ENCODE data around the gene GPR107. TPM values are rescaled to one million over a fixed set of nuclear protein-coding genes. Genes with fewer than 3 reads are reported as not detected.

Gene GPR107
- total RNA-seq, 1 donor from 2014 or later = 21.7 TPM

DNA sequence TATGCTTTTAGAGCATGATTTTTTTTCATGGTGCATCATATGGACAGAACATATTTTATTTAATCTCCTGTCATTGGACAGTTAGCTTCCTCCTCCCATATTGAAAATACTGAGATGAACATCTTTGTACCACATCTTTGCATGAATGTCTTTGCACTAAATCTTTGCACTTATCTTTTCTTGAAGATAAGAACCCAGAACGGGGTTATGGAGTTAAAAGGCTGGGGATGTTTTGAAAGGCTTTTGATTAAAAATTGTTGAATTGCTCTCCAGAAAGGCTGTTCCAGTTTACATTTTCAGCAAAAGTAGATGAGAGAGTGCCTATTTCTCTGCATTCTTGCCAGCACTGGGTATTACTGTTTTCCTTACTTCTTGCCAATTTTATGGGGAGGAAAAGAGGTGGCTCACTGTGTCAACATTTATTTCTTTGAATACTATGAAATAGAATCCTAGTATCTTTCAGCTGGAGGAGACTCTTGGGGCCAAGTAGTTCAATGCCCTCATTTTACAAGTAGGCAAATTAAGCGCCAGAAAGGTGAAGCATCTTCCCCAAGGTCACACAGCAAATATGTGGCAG, 125.7 kb downstream of the GPR107 start:
- intact Hi-C loops (cut with micrococcal nuclease) = no loop called here

DNA sequence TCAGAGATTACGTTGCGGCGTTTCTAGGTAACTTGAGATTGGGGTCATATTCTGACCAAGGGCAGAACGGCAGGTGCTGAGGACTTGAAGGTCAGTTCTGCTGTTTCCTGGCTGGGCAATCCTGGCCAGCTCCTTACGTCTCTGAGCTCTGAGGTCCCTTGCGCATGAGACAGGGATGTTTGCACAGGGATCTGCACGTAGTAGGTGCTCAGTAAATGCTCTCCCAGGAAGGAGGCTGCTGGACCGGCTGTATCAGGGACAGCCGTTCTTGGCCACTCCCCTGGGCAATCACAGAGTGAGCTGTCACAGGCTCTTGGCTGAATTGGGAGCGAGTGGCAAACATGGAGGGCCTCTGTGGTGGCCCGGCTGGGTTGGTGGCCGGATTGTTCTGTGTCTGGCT, 126.8 kb downstream of the GPR107 start:
- intact Hi-C loops (cut with micrococcal nuclease) = no loop called here

DNA sequence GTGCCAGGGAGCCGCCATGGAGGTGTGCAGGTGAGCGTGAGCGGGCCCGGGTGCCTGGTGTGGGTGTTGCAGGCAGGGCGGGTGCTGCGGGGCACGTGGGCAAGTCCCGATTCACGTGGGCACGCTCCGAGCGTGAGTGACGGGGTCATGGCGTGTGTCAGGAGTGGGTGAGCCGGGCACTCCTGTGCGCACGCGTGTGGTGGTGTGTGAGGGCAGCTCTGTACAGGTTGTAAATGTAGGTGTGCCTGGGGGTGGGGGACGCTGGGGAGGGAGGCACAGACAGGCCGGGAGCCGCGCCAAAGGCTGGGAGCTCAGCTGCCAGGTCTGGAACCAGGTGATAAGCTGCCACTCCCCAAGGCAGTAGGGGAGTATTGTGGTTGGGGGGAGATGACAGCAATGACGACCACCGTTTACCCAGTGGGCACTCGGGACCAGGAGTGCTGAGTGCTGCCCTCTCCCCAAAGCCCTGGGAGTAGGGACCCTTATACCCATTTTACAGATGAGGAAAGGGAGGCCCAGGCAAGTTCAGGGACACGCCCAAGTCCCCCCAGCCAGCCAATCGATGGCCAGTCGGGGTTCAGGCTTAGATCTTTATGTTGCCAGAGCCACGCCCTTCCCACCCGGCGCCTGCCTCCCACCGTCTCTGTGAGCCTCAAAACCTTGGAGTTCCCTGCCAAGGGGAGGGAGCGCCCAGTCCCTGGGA, 128.1 kb downstream of the GPR107 start:
- intact Hi-C loops (cut with micrococcal nuclease) = no loop called here

DNA sequence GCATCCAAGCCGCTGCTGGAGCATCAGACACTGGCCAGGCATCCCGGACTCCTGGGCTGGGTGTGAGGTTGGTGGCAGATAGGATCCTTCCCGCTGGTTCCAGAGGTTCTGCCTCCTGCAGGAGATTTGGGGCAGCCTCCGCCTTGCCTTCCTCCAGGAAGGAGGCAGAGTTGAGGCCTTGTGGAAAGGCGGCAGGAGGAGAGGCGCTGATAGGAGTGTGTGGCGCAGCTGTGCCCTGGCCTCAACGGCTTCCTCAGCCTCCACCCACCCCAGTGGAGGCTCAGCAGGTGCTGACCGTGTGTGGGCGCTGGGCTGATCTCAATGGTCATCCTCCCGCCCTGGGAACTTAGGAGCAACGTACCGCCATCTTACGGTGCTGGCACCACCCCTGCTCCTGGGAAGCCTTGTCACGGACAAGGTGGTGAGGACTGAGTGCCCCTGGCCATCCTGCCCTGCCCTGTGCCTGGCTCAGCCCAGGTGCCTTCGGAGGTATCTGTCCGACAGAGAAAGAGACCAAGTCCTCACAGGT, 128.7 kb downstream of the GPR107 start:
- intact Hi-C loops (cut with micrococcal nuclease) = no loop called here

DNA sequence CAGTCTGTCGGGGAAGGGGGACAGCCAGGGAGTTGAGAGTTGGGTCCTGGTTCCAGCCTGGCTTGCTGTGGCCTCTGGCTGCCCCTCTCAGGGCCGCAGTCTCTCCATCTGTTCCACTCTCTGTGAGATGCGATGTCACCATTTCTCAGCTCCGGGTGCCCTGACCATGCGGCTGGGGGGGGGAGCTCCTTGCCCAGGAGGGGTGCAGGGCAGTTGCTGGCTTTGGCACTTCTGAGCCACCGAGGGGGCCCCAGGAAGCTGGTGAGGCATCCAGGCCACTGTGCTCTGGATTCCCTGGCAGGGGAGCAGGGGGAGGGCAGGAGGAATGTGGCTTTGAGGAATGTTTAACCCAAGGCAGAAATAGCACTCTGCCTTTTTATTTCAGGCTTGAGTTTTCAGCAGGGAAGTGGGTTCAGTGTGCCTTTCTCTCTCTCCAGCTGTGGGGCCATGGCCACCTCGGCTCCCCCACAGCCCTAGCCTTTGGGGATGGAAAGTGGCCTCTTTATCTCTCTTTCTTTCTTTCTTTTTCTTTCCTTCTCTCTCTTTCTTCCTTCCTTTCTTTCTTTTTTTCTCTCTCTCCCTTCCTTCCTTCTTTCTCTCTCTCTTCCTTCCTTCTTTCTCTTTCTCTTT, 129.5 kb downstream of the GPR107 start:
- intact Hi-C loops (cut with micrococcal nuclease) = no loop called here

DNA sequence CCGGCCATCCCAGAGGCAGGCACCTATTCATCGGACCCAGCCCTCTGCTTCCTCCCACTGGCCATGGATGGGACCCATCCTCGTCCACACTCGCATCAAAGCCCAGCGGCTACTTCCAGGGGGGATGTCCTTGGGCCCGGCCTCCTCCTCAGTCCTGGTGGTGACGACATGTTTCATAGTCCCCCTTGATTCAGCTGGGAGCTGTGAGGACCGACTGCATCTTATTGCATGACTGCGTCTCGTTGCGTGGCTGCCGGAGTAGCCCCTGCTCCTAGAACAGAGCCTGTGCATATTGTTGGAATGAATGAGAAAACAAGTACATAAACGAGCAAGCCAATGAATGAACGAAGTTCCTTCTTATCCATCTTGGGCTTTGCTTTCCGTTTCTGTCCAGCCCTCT, 131.3 kb downstream of the GPR107 start:
- intact Hi-C loops (cut with micrococcal nuclease) = no loop called here

DNA sequence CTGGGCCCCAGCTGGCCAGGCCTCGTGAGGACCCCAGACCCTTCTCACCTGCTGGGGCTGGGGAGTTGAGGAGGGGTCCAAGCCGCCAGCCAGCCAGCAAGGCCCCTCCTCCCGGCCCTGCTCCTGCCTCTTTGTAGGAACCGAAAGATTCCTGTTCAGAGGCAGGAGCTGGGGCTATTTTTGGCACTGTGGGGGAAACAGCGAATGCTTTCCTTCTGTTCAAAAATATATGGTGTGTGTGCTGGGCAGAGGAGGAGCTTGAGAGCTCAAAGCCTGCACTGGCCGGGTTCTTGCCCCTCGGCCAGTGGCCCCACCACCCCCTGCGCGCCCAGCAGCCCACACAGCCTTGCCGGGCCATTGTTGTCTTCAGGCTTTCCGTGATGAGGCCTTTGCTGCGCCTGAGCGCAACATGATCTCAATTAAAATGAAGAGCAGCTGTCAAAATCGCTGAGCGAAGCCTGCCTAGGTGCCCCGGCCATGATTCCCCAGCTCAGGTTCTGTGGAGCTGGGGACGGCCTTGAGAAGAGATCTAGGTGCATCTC, 131.9 kb downstream of the GPR107 start:
- intact Hi-C loops (cut with micrococcal nuclease) = no loop called here

DNA sequence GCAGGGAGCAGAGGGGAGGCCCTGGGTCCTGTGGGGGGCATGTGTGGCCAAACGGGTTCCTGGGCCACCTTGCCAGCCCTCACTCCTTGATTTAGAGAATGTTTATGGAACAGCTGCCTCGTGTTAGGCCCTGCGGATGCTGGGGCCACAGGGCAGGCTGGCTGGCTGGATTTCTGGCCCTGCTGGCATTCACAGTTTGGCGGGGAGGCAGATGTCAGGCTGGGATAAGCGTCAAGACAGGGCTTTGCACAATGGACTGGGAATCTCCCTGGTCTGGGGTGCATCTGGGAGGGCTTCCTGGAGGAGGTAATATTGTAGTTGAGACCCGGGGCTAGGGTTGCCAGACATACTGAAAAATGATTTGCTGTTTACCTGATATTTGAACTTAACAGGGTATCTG, 132.3 kb downstream of the GPR107 start:
- intact Hi-C loops (cut with micrococcal nuclease) = no loop called here

DNA sequence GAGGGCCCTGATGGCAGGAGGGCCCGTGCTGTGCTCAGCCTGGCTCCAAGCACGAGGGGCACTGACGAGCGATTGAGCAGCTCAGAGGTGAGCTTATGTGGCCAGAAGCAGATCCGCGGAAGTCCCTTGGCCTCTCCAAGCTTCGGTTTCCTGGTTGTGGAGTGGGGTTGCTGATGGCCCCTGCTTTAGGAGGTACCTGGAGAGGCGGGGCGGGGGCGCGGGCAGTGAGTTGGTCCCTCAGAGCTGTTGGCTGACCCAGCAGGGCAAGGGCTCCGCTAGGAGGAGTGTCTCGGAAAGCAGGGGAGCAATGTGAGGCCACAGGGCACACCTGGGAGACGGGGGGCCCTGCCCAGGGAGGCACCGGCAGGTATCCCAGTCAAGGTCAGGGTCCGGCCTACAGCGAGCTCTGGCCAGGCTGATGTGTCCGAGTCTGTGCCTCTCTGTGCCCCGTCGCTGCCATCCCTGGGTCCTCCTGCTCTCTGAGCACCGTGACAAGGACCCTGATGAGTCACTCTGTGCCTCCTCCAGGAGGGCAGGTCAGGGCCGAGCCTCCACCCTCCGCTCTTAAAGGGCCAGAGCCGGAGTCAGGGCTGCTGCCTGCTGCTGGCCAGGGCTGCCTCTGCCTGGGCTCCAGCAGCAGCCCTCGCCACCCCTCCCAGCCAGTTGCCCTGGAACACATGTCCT, 133.3 kb downstream of the GPR107 start:
- intact Hi-C loops (cut with micrococcal nuclease) = no loop called here

DNA sequence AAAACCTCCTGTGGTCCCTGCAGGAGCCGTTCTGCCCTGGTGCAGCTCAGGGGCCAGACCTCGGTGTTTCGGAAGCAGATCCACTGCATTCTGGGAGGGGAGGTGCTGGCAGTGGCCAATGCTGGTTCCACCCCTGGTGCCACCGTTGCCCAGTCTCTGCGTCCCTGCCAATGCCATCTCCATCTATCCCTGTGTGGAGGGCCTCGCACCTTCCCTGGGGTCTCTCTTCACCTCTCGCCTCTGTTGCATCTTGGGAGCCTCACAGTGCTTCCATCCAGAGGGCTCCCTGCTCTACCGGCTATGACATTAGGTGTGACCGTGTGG, 133.8 kb downstream of the GPR107 start:
- intact Hi-C loops (cut with micrococcal nuclease) = no loop called here

DNA sequence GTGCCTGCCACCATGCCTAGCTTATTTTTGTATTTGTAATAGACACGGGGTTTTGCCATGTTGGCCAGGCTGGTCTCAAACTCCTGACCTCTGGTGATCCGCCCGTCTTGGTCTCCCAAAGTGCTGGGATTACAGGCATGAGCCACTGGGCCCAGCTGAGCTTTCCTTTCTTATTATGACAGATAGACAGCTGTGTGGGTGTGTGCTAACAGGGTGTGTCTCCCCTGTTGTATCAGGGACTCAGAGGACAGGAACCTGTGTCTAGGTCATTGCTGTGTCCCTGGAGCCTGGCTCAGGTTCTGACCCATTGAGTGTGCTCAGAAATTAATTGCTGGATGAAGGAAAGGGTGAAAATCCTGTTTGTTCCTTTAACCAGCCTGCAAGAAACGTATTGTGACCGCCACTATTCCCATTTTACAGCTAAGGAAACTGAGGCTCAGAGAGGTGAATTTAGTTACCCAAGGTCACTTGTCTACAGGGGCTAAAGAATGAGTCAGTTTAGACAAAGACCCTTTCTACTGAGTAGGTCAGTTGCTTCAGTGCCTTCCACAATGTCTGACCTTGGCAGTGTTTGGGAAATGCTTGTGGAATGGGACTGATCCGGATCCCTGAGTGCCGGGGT, 135.3 kb downstream of the GPR107 start:
- intact Hi-C loops (cut with micrococcal nuclease) = no loop called here

Other genes starting within 250 kb of the GPR107 start
- gene TOR1A, start 229.8 kb upstream of the GPR107 start, total RNA-seq = 54.6 and 55.1 TPM in 2 replicates
- gene C9orf78, start 218.6 kb upstream of the GPR107 start, total RNA-seq = 73.7 and 79.8 TPM in 2 replicates
- gene USP20, start 218.4 kb upstream of the GPR107 start, total RNA-seq = 75.2 and 78.4 TPM in 2 replicates
- 198 TPM in 2 replicates for gene FNBP1, start 10.7 kb upstream of the GPR107 start, total RNA-seq
- 1.9 and 2.2 TPM in 2 replicates for gene NCS1, start 118.5 kb downstream of the GPR107 start, total RNA-seq
- not detected in 2 replicates for gene HMCN2, start 211.9 kb downstream of the GPR107 start, total RNA-seq